Thymus (tissue), 11 donors: ENCODE data around the gene TFG. TPM values are rescaled to one million over a fixed set of nuclear protein-coding genes. Genes with fewer than 3 reads are reported as not detected.

ENCODE experiments used
- DNase-seq, 9 donors: peaks; one replicate each; pipeline ENCODE4 v3.0.0-alpha.2; 2013; ENCODE audit warnings: low spot score in 9 of 9, low read depth in 6 of 9, missing footprints in 1 of 9
- H3K27ac ChIP-seq, 2 donors: one replicate each; pipeline ENCODE4 v1.5.1; 2013; ENCODE audit warnings: control low read depth in 1 of 2, low read depth in 1 of 2, low read length in 1 of 2, mild to moderate bottlenecking in 1 of 2, moderate library complexity in 1 of 2
- H3K27me3 ChIP-seq, 2 donors: one replicate each; pipeline ENCODE4 v1.5.1; 2013; ENCODE audit warnings: low read length in 1 of 2; ENCODE audit not compliant: control insufficient read depth in 2 of 2, insufficient read depth in 1 of 2
- H3K36me3 ChIP-seq, 2 donors: one replicate each; pipeline ENCODE4 v1.5.1; 2013; ENCODE audit warnings: low read length in 1 of 2, mild to moderate bottlenecking in 1 of 2, moderate library complexity in 1 of 2; ENCODE audit not compliant: control insufficient read depth in 2 of 2, insufficient read depth in 2 of 2
- H3K4me1 ChIP-seq, 2 donors: one replicate each; pipeline ENCODE4 v1.5.1; 2013; ENCODE audit warnings: low read length in 2 of 2; ENCODE audit not compliant: control insufficient read depth in 2 of 2, insufficient read depth in 2 of 2
- H3K4me3 ChIP-seq, 2 donors: one replicate each; pipeline ENCODE4 v1.5.1; 2013; ENCODE audit warnings: low read length in 2 of 2, control low read depth in 1 of 2, mild to moderate bottlenecking in 1 of 2
- H3K9me3 ChIP-seq, 2 donors: one replicate each; pipeline ENCODE4 v1.5.1; 2013; ENCODE audit warnings: low read length in 1 of 2, mild to moderate bottlenecking in 1 of 2; ENCODE audit not compliant: control insufficient read depth in 2 of 2, insufficient read depth in 1 of 2
- WGBS: extraction: QIAGEN DNeasy Blood & Tissue Kit; methylation state at CpG from one replicate; pipeline ENCODE4 v1.1.7; 2013; 5-methylcytosine and 5-hydroxymethylcytosine counted together
- polyA plus RNA-seq: library from polyadenylated mRNA; stranded (reverse); fragments of 200-250 nt; gene quantifications from one replicate; pipeline ENCODE4 v1.2.3, GENCODE V29; 2013
- total RNA-seq: library from RNA; stranded (reverse); fragments of 120-200 nt; gene quantifications from one replicate; pipeline ENCODE4 v1.2.4, GENCODE V29; 2013
- donor health status: healthy.

The TFG gene
- total and polyA plus RNA-seq, 2 donors, result 23.6 to 77.9 TPM

DNA sequence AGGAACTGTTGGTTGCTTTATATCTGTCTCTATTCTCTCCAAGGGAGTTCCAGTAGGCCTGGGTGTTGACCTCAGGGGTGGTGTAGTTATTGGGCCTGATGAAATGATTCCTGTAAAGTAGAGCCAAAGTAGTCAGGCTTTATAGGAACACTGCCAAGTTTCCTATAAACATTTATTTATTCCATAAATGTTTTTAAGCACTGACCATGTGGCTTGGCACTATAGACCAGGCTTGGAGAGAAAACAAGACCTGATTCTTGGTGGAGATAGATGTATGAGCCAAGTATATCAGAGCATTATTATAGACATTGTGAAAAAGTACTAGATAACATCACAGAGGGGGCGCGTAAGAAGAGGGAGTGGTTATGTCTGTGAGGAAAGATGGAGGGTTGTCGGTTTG lies 65.9 kb downstream of the TFG start:
- H3K36me3 ChIP-seq, result no peaks in the 10 kb centered on the region

DNA sequence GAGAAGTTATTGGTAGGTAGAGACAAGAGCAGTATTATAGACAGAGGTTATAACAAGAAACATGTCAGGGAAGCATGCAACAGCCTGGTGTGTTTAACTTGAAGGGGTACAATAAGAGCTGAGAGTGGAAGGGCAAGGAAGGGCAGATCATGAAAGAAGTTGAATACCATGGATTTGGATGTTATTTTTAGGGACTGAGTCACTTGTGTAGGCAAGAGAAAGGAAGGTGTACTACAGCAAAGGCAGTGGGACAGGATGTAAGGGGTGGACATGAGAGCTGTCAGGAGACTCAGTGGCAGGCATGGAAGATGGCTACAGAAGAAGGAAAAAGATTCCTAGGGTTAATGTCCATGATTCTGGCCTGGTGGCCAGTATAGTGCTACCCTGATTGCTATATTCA lies 66.4 kb downstream of the TFG start:
- H3K9me3 ChIP-seq, result no peaks in the 10 kb centered on the region
- no peaks in the 10 kb centered on the region for H3K36me3 ChIP-seq
- H3K27me3 ChIP-seq, result no peaks in the 10 kb centered on the region
- no peaks in the 10 kb centered on the region for H3K4me1 ChIP-seq
- DNase-seq, result no peak
- no peak overlapping the region for H3K4me3 ChIP-seq
- no peak overlapping the region for H3K27ac ChIP-seq

More for the DNA sequence above, 65.9 kb downstream of the TFG start:
- no peak overlapping the region for H3K4me3 ChIP-seq
- no peak for DNase-seq
- WGBS, result 98% methylated on average over 3 of the region's 3 CpGs
- H3K27ac ChIP-seq, result no peak overlapping the region
- no peaks in the 10 kb centered on the region for H3K9me3 ChIP-seq
- no peaks in the 10 kb centered on the region for H3K27me3 ChIP-seq
- H3K4me1 ChIP-seq, result no peaks in the 10 kb centered on the region

DNA sequence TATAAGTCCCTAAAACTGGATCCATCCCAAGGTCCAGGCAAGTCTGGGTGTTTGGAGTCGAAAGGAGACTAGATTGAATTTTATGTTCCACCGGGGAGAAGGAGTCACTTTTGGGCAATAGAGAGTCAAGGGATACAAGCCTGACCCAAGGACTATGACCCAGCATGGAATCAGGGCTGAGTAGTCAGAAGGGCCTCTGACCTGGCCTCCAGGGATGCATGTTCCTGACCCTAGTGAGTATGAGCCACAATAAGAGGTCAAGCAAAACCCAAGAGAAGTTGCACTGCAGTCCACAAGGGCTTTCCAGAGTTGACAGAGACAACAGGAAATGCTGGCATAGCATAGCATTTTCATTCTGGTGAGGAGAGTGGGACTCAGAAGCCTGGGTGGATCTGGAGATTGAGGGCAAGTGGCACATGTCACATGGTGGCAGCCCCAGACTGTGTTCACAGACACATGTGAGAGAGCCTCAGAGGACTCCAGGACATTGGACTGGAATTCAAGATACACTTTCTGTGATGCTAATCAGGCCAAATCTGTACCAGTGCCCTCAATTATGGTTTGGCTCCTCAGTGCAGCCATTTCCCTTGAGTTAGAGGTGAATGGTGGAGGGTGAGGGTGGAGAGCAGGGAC lies 66.9 kb downstream of the TFG start:
- H3K27ac ChIP-seq, result no peak overlapping the region
- H3K4me1 ChIP-seq, result no peaks in the 10 kb centered on the region
- no peak overlapping the region for H3K4me3 ChIP-seq
- no peak for DNase-seq
- no peaks in the 10 kb centered on the region for H3K9me3 ChIP-seq
- no peaks in the 10 kb centered on the region for H3K27me3 ChIP-seq
- no peaks in the 10 kb centered on the region for H3K36me3 ChIP-seq
- 96% methylated on average over 2 of the region's 2 CpGs for WGBS

DNA sequence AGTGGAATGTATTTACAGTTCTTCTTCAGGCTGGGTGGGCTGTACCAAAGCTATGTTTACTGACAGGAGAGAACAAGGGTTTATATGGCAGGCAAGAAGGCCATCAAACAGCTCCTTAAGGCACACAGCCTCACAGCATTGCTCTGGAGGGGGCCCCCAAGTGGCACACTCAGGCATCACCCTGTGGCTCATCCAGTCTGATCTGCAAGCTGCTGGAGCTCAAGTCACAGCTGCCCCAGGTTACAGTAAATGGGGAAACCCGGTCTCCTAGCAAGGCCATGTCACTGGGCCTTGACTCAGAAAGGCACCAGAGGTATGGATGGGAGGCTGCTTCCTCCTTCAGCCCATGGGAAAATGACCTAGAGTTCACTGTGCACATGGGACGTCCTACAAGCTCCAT lies 67.5 kb downstream of the TFG start:
- no peak overlapping the region for H3K4me3 ChIP-seq
- H3K27me3 ChIP-seq, result no peaks in the 10 kb centered on the region
- no peaks in the 10 kb centered on the region for H3K4me1 ChIP-seq
- H3K27ac ChIP-seq, result no peak overlapping the region
- DNase-seq, result no peak
- no peaks in the 10 kb centered on the region for H3K36me3 ChIP-seq
- 96% methylated on average over 2 of the region's 2 CpGs for WGBS
- no peaks in the 10 kb centered on the region for H3K9me3 ChIP-seq

DNA sequence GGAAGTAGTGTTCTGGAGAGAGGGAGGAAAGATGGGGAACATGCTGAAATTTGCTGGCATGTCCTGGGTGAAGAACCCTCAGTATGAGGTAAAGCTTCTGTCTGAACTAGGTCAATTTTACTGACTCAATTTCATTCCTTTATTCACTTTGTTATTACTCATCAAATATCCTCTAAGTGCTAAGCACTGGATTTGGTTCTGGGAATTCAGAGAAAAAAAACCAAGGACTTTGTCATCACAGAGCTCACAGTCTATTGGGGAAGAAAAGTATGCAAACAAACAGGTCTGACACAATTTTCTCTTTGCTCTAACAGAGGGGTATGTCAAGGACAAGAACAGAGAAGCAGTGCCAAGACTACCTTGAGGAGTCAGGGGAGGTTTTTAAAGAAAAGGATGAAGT lies 68.0 kb downstream of the TFG start:
- H3K27ac ChIP-seq, result no peak overlapping the region
- H3K4me1 ChIP-seq, result no peaks in the 10 kb centered on the region
- H3K27me3 ChIP-seq, result no peaks in the 10 kb centered on the region
- H3K4me3 ChIP-seq, result no peak overlapping the region
- DNase-seq, result no peak
- H3K36me3 ChIP-seq, result no peaks in the 10 kb centered on the region
- H3K9me3 ChIP-seq, result no peaks in the 10 kb centered on the region

DNA sequence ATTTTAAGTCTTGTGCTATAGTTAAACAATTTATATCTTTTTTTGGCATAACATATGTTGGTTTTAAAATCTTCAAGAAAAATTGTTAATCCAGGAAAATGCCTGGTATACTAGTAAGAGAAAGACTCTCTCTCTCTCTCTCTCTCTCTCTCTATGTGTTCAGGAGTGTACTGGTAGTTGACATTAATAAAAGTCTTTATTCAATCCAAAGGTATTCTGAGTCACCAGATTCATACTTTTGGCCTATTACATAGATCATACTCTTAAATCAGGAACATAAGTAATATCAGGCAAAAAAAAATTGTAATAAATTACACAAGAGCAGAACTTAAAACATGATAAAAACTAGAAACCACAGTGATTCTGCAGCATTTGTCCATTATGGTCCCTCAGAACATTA lies 70.2 kb downstream of the TFG start:
- Histone ChIP-seq H3K27ac (no peak overlapping the region), H3K36me3 (no peaks in the 10 kb centered on the region), H3K4me3 (no peak overlapping the region)

DNA sequence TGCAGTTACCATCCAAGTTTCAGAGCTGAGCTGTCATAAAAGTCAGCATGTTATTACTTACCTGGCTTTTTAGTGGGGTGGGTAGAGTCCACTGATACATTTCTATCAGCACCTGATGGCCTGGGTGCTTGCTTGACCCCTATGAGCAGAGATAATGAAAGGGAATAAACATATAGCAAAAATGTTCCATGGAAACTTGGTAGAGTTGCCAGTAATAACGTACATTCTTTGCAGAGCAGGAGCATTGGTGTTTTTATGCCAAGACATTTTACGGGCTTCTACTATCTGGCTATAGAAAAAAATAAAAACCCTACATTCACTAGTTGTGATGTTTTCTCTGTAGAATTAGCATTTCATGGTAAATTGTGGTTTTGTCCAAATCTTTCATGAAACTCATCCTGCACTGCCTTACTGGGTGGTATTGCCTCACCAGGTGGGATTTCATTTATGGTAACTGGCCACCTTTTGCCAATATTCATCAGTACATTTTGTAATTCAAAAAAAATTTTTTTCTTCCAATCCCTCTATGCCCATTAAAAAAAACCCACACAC lies 70.9 kb downstream of the TFG start:
- WGBS, result 96% methylated on average over 2 of the region's 2 CpGs
- H3K4me1 ChIP-seq, result no peaks in the 10 kb centered on the region
- no peak for DNase-seq
- no peak overlapping the region for H3K4me3 ChIP-seq
- H3K36me3 ChIP-seq, result no peaks in the 10 kb centered on the region
- H3K9me3 ChIP-seq, result no peaks in the 10 kb centered on the region
- H3K27ac ChIP-seq, result no peak overlapping the region
- no peaks in the 10 kb centered on the region for H3K27me3 ChIP-seq

More for the DNA sequence above, 70.2 kb downstream of the TFG start:
- H3K4me1 ChIP-seq, result no peaks in the 10 kb centered on the region
- H3K27me3 ChIP-seq, result no peaks in the 10 kb centered on the region
- no peaks in the 10 kb centered on the region for H3K9me3 ChIP-seq
- DNase-seq, result no peak

DNA sequence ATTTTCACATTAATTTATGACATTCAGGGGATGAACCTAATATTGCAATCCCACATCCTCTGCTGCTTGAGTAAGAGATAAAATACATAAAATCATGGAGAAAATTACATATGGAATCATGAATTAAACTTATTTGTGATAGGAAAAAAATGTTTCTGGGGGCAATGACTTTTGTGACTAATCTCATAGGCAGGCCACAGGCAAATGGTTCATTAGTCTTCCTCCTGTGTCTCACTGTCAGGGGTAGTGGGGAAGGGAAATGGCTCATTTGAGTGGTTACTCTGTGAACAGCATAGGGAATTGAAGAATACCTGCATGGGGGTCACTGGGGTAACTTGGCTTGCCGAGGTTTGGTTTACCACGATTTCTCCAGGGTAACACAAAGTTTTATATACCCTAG lies 72.0 kb downstream of the TFG start:
- Histone ChIP-seq H3K36me3 (no peaks in the 10 kb centered on the region), H3K4me1 (no peaks in the 10 kb centered on the region), H3K27ac (no peak overlapping the region), H3K27me3 (no peaks in the 10 kb centered on the region), H3K4me3 (no peak overlapping the region), H3K9me3 (no peaks in the 10 kb centered on the region)
- 98% methylated on average over 2 of the region's 2 CpGs for WGBS
- no peak for DNase-seq

DNA sequence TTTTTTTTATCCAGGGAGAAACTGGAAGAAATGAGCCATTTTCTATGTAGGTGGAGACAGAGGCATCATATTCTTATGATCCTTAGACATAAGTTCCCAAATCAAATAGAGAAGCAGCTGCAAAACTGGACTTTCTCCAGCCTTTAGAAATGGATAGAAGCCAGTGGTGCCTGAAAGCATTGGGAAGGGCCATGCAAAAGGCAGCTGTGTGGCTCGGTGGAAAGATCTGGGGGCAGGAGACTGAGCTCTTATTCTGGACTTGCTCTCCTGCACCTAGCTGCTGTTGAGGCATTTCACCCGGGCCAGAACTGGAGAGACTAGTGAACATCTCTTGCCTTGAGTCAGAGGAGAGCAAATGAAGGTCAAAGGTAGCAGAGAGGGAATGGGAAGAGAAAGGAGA lies 73.1 kb downstream of the TFG start:
- WGBS, result 69% methylated on average over 2 of the region's 2 CpGs
- Histone ChIP-seq H3K27me3 (no peaks in the 10 kb centered on the region), H3K9me3 (no peaks in the 10 kb centered on the region), H3K36me3 (no peaks in the 10 kb centered on the region), H3K4me1 (no peaks in the 10 kb centered on the region), H3K4me3 (no peak overlapping the region), H3K27ac (no peak overlapping the region)
- DNase-seq, result no peak
